Epithelial cell of proximal tubule (primary cell): ENCODE measurements around the gene RPS4Y2. TPM values are rescaled to one million over a fixed set of nuclear protein-coding genes. Genes with fewer than 3 reads are reported as not detected.

Experiments
- DNase-seq: peaks from one replicate; pipeline ENCODE4 v3.0.0-alpha.2; 2011; ENCODE audit warnings: low read depth
- H3K4me3 ChIP-seq: 2 replicates; pipeline ENCODE4 v1.5.1; 2011; ENCODE audit warnings: low read depth, mild to moderate bottlenecking, low read length
- CTCF ChIP-seq: conservative IDR thresholded peaks from 2 replicates; pipeline ENCODE4 v1.5.1; 2012; ENCODE audit warnings: low read depth, mild to moderate bottlenecking, low read length
- total RNA-seq: library from RNA; depleted of rRNA; stranded (reverse); fragments of >200 nt; gene quantifications from 2 replicates; pipeline ENCODE4 v1.2.3, GENCODE V29; 2015

RPS4Y2 gene
- total RNA-seq, 1 donor from 2014 or later = not detected

- no peak for TF ChIP-seq CTCF
- no peak for DNase-seq
- H3K4me3 ChIP-seq = no peak overlapping the region
These were observed 9.0 kb upstream of the RPS4Y2 start for GRCh38 chrY:20746919-20747318.

- no peak for TF ChIP-seq CTCF
- no peak for DNase-seq
- no peak overlapping the region for H3K4me3 ChIP-seq
These were observed 8.0 kb downstream of the RPS4Y2 start for GRCh38 chrY:20763869-20764268.

DNA sequence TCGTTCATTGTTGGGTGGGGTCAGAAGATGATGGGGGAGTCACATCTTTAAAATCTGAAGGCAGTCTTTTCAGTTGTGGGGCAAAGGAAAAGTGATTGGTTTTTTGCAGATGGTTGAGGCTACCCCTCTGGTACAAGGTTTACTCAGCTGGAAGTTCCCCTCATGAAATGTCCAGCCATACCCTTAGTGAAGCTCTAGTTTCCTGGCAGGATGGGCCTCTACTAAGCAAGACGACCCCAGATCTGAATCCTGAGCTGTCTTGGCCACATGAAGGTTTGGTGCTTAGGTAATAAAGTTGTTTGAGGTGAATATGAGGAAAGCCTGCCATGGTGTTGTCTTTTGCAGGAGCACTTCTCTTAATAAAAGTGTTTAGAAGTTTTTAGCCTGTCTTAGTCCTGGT lies 9.2 kb downstream of the RPS4Y2 start:
- H3K4me3 ChIP-seq = no peak overlapping the region
- DNase-seq = no peak
- no peak for TF ChIP-seq CTCF

GRCh38 chrY:20770755-20771154 lies 14.8 kb downstream of the RPS4Y2 start:
- no peak for TF ChIP-seq CTCF
- no peak for DNase-seq
- H3K4me3 ChIP-seq = no peak overlapping the region

- no peak for DNase-seq
- TF ChIP-seq CTCF = no peak
- H3K4me3 ChIP-seq = no peak overlapping the region
These were observed 20.2 kb downstream of the RPS4Y2 start for GRCh38 chrY:20776104-20776503.

DNA sequence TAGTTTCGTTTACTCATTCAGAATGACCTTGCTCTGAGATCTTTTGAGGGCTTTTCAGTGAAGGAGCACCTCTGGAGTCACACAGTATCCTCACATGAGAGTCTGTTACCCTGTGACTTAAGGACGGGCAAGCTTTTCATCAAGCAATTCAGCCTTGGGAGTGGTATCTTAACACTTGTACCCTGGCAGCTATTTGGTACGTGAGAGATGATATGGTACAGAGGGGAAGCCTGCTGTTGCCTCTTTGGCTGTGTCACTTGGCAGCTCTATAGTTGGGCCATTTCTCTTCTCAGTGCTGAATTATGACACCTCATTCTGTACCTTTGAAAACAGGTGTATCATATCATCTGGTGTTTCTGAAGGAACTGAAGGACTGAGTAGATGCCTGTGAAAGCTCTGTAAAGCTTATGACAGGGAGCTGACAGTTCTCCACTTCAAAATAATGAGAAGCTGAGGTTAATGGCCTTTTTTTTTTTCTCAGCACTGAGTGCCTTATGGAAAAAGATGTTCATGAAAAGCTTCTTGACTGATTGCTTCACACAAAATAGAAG lies 24.3 kb downstream of the RPS4Y2 start:
- TF ChIP-seq CTCF = no peak
- DNase-seq = no peak
- H3K4me3 ChIP-seq = no peak overlapping the region

DNA sequence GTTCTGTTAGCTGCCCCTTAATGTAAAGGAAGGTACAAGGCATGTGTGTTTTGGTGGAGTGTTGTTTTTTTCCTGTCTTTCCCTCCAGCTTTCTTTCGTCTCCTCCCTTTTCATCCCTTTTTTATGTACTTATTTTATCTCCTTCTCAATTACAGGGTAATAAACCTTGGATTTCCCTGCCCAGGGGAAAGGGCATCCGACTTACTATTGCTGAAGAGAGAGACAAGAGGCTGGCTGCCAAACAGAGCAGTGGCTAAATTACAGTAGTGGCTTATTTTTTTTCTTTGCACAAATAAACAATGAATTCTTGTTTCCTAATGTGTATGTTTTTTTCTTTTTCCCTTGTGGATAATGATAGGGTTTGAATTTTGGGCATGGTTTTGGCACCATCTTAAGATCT lies 24.9 kb downstream of the RPS4Y2 start:
- no peak for TF ChIP-seq CTCF
- no peak for DNase-seq
- no peak overlapping the region for H3K4me3 ChIP-seq
